Suprapubic skin (tissue), 4 donors: ENCODE data around the gene CYREN.

ENCODE experiments used
- CTCF ChIP-seq, 2 donors: fragments of 200-600 bp in 1 of 2; fragments of 450-650 bp in 1 of 2; sonication (generic) in 1 of 2; IDR thresholded peaks; one replicate each; pipeline ENCODE4 v1.5.1; 2016 to 2019; ENCODE audit warnings: antibody characterized with exemption in 2 of 2, mild to moderate bottlenecking in 1 of 2, moderate library complexity in 1 of 2
- EP300 ChIP-seq: sonication (generic); formaldehyde crosslinking; IDR thresholded peaks from one replicate; pipeline ENCODE4 v1.6.1; 2017; ENCODE audit warnings: antibody characterized with exemption
- POLR2A ChIP-seq, 2 donors: fragments of 450-650 bp; IDR thresholded peaks; one replicate each; pipeline ENCODE4 v1.6.1; 2017; ENCODE audit warnings: antibody characterized with exemption in 2 of 2, mild to moderate bottlenecking in 2 of 2, moderate library complexity in 2 of 2
- POLR2AphosphoS5 ChIP-seq, 3 donors: sonication (generic); formaldehyde crosslinking; IDR thresholded peaks; one replicate each; pipeline ENCODE4 v1.6.1; 2017; ENCODE audit warnings: antibody characterized with exemption in 3 of 3

- no peak for TF ChIP-seq POLR2A (IDR thresholded peaks at IDR 0.05)
- TF ChIP-seq CTCF (IDR thresholded peaks at IDR 0.05), result no peak
- no peak for TF ChIP-seq EP300
- no peak for TF ChIP-seq POLR2AphosphoS5 (IDR thresholded peaks at IDR 0.05)
Observed at GRCh38 chr7:135169964-135170273, 588 bp downstream of the CYREN start.
